Osteocyte (in vitro differentiated cells): ENCODE results near the gene ARL6IP5. TPM values are rescaled to one million over a fixed set of nuclear protein-coding genes. Genes with fewer than 3 reads are reported as not detected.

ENCODE experiments used
- DNase-seq: peaks from one replicate; pipeline ENCODE4 v3.0.0; 2021; ENCODE audit warnings: mixed read lengths; ENCODE audit not compliant: unreplicated experiment; ENCODE audit errors: extremely low spot score
- H3K27ac Mint-ChIP-seq: one replicate; pipeline ENCODE4 v1.8.0; 2021; ENCODE audit warnings: mild to moderate bottlenecking, mixed read lengths; ENCODE audit not compliant: unreplicated experiment
- H3K27me3 Mint-ChIP-seq: one replicate; pipeline ENCODE4 v1.8.0; 2021; ENCODE audit warnings: mixed read lengths; ENCODE audit not compliant: unreplicated experiment
- H3K36me3 Mint-ChIP-seq: one replicate; pipeline ENCODE4 v1.8.0; 2021; ENCODE audit warnings: mixed read lengths; ENCODE audit not compliant: unreplicated experiment
- H3K4me1 Mint-ChIP-seq: one replicate; pipeline ENCODE4 v1.8.0; 2021; ENCODE audit warnings: mixed read lengths; ENCODE audit not compliant: unreplicated experiment
- H3K4me3 Mint-ChIP-seq: one replicate; pipeline ENCODE4 v1.8.0; 2021; ENCODE audit warnings: mild to moderate bottlenecking, moderate library complexity, mixed read lengths; ENCODE audit not compliant: unreplicated experiment
- H3K9me3 Mint-ChIP-seq: one replicate; pipeline ENCODE4 v1.8.0; 2021; ENCODE audit warnings: mixed read lengths; ENCODE audit not compliant: unreplicated experiment
- total RNA-seq: library from RNA; stranded (reverse); gene quantifications from 2 replicates; pipeline ENCODE4 v1.2.1, GENCODE V29; 2021
- TF ChIP-seq, protein P1 (sequence below): fragments of 200-600 bp; sonication (generic); IDR thresholded peaks from 2 replicates; pipeline ENCODE4 v1.5.0; 2021; ENCODE audit warnings: antibody characterized with exemption, mild to moderate bottlenecking, moderate library complexity

The ARL6IP5 gene
- total RNA-seq, 1 donor from 2014 or later, result 116 TPM

DNA sequence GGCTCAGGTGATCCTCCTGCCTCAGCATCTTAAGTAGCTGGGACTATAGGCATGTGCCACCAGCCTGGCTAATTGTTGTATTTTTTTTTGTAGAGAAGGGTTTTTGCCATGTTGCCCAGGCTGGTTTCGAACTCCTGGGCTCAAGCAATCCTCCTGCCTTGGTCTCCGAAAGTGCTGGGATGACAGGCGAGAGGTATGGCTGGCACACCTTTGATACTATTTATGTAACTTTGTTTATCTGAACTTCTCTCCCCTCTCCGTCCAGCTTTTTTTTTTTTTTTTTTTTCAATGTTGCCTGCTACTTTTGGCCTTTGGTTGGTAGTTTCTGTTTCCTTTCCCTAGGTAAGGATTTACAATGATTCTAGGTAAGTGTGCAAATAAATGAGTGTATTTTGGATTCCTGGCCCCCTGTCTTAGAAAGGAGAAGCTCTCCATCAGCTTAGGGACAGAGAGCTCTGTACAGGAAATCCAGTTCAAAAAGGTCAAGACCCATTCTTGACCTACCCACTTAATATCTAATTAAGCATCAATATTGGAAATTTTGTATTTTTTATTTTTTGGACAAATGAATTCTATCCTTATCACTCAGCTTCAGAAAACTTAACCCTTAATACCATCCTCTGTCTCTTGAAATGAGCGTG, 6.8 kb downstream of the ARL6IP5 start:
- Mint-ChIP-seq H3K27me3 (no peaks in the 10 kb centered on the region), H3K4me1 (peaks cover 81% of the 10 kb centered on the region), H3K4me3 (no peak overlapping the region), H3K27ac (peak overlapping the region; percentile 62), H3K36me3 (peaks cover 8% of the 10 kb centered on the region), H3K9me3 (no peaks in the 10 kb centered on the region)
- DNase-seq, result no peak
- TF ChIP-seq, protein P1, sequence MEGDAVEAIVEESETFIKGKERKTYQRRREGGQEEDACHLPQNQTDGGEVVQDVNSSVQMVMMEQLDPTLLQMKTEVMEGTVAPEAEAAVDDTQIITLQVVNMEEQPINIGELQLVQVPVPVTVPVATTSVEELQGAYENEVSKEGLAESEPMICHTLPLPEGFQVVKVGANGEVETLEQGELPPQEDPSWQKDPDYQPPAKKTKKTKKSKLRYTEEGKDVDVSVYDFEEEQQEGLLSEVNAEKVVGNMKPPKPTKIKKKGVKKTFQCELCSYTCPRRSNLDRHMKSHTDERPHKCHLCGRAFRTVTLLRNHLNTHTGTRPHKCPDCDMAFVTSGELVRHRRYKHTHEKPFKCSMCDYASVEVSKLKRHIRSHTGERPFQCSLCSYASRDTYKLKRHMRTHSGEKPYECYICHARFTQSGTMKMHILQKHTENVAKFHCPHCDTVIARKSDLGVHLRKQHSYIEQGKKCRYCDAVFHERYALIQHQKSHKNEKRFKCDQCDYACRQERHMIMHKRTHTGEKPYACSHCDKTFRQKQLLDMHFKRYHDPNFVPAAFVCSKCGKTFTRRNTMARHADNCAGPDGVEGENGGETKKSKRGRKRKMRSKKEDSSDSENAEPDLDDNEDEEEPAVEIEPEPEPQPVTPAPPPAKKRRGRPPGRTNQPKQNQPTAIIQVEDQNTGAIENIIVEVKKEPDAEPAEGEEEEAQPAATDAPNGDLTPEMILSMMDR, result no peak

DNA sequence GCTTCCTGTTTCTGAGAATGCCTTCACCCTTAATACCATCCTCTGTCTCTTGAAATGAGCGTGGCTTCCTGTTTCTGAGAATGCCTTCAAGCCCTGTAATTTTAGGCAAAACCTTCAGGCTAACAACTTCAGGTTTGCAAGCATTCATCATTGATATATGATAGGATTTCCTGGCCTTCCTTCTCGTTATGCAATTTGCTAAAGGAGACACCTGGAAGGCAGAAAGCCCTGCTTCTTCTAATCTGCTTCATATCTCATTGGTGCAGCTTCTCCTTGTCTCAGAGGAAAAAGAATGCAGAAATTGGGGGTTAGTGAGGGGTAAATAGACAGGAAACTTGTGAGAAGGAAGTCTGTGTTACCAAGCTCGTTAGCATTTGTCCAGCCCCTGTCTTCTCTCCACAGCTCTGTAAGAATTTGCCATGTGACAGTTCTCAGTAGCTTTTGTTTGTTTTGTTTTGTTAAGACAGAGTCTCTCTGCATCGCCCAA, 7.3 kb downstream of the ARL6IP5 start:
- H3K27me3 Mint-ChIP-seq, result no peaks in the 10 kb centered on the region
- TF ChIP-seq, protein P1, result no peak
- peaks cover 77% of the 10 kb centered on the region for H3K4me1 Mint-ChIP-seq
- peaks cover 8% of the 10 kb centered on the region for H3K36me3 Mint-ChIP-seq
- H3K27ac Mint-ChIP-seq, result peak overlapping the region; percentile 57
- no peaks in the 10 kb centered on the region for H3K9me3 Mint-ChIP-seq
- H3K4me3 Mint-ChIP-seq, result peak overlapping the region; percentile 38
- DNase-seq, result no peak

DNA sequence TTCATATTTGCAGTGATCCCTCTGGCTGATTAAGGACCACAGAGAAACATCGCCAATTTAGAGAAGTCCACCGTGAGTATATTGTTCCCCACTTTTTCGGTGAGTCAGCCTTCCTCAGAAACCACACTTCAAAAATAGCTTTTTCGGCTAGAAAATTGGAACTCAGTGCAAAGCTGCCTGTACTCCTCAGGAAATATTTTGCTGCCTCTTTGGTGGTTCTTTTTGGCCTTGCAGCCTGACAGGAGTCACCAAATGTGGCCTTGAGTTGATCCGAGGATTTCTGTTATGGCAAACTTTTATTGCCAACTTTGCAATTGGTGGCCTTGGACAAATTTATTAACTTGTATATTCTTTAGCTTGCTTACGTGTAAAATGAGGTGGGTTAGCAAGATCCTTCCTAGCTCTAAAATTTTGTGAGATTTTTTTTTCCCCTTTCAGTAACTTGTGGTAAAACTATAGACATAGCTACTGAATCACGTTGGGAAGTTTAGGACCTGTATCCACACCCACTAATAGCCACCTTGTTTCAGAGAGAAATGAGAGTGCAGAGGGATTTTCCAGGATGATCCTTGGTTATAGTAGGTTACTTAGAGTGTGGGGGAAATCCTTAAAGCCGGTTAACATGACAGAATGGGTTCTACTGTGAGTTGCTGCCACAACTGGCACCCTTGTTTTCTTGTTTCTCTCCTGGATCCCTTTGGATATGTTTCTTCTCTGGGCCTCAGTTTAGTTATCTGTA, 9.9 kb downstream of the ARL6IP5 start:
- Mint-ChIP-seq H3K27ac (peak overlapping the region; percentile 51), H3K9me3 (no peaks in the 10 kb centered on the region), H3K4me3 (no peak overlapping the region), H3K27me3 (no peaks in the 10 kb centered on the region), H3K4me1 (peaks cover 61% of the 10 kb centered on the region), H3K36me3 (peaks cover 8% of the 10 kb centered on the region)
- TF ChIP-seq, protein P1, result no peak
- DNase-seq, result no peak

DNA sequence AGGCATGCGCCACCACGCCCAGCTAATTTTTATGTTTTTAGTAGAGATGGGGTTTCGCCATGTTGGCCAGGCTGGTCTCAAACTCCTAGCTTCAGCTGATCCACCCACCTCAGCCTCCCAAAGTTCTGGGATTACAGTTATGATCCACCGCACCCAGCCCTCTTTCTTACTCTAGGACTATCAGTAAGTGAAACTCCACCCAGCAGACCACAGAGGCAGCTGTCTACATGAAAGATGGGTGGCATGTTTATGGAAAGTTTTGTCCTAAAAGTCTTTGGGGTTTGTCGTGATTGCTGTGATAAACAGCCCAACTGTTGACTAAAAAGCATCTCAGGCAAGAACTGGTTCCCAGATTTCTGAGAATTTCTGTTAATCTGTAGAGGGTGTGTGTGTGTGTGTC, 10.9 kb downstream of the ARL6IP5 start:
- TF ChIP-seq, protein P1, result no peak
- Mint-ChIP-seq H3K4me1 (peaks cover 51% of the 10 kb centered on the region), H3K27ac (peak overlapping the region; percentile 16), H3K27me3 (no peaks in the 10 kb centered on the region), H3K4me3 (no peak overlapping the region), H3K9me3 (no peaks in the 10 kb centered on the region), H3K36me3 (peaks cover 8% of the 10 kb centered on the region)
- DNase-seq, result no peak

DNA sequence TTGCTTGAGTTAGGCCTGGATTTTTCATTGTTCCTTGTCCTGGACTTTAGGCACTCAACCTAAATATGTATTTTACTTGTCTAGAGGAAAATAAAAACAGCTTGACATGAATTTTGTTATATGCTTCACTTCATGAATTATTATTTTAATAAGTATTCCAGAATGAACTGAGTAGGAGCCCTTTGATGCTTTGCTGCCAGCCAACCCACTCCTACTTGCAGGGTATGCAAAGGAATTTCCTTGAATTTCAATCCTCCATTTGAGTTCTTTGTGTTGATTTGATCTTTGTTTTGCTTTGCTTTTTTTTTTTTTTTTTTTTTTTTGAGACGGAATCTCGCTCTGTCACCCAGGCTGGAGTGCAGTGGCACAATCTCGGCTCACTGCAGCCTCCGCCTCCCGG, 11.6 kb downstream of the ARL6IP5 start:
- DNase-seq, result no peak
- H3K4me3 Mint-ChIP-seq, result no peak overlapping the region
- H3K27ac Mint-ChIP-seq, result peak overlapping the region; percentile 16
- H3K9me3 Mint-ChIP-seq, result no peaks in the 10 kb centered on the region
- peaks cover 47% of the 10 kb centered on the region for H3K4me1 Mint-ChIP-seq
- TF ChIP-seq, protein P1, result no peak
- no peaks in the 10 kb centered on the region for H3K27me3 Mint-ChIP-seq
- H3K36me3 Mint-ChIP-seq, result peaks cover 8% of the 10 kb centered on the region
